HG03108 (cell line): Measurements from ENCODE around the gene GNG11.

Source experiments
- ATAC-seq: cut with Tn5 transposase; IDR thresholded peaks from one replicate; pipeline ENCODE4 v1.9.1; 2021; ENCODE audit warnings: moderate library complexity; ENCODE audit not compliant: unreplicated experiment

Gene GNG11

GRCh38 chr7:93921607-93922566 is at the start of gene GNG11:
TSS of gene GNG11 (plus strand) at chr7:93921735. CDS start at chr7:93922138, 403 bp downstream.
- peak; percentile 95 for ATAC-seq

- no peak for ATAC-seq
Measured at GRCh38 chr7:93873998-93874574, 47.4 kb upstream of the GNG11 start.

GRCh38 chr7:93877742-93878141 is 43.8 kb upstream of the GNG11 start:
- no peak for ATAC-seq

- no peak for ATAC-seq
Measured at GRCh38 chr7:93879356-93879755, 42.2 kb upstream of the GNG11 start.

GRCh38 chr7:93882468-93882867 is 39.1 kb upstream of the GNG11 start:
- no peak for ATAC-seq

GRCh38 chr7:93883078-93883916 is 38.2 kb upstream of the GNG11 start:
- no peak for ATAC-seq

- no peak for ATAC-seq
Measured at GRCh38 chr7:93883917-93884345, 37.6 kb upstream of the GNG11 start.

- no peak for ATAC-seq
Measured at GRCh38 chr7:93884541-93884940, 37.0 kb upstream of the GNG11 start.

GRCh38 chr7:93889261-93889660 is 32.3 kb upstream of the GNG11 start:
- no peak for ATAC-seq

GRCh38 chr7:93890041-93890463 is 31.5 kb upstream of the GNG11 start:
- ATAC-seq = peak; percentile 53

- peak; percentile 28 for ATAC-seq
Measured at GRCh38 chr7:93890464-93891068, 31.0 kb upstream of the GNG11 start, which contains the start of gene TFPI2. TSS of gene TFPI2 (minus strand) at chr7:93890753. CDS start at chr7:93890678, 75 bp downstream.

- no peak for ATAC-seq
Measured at GRCh38 chr7:93894426-93894825, 27.1 kb upstream of the GNG11 start.

- ATAC-seq = no peak
Measured at GRCh38 chr7:93894966-93895640, 26.4 kb upstream of the GNG11 start.

GRCh38 chr7:93895859-93896600 is 25.5 kb upstream of the GNG11 start:
- ATAC-seq = no peak

- no peak for ATAC-seq
Measured at GRCh38 chr7:93897680-93898079, 23.9 kb upstream of the GNG11 start.

- ATAC-seq = no peak
Measured at GRCh38 chr7:93902777-93903423, 18.6 kb upstream of the GNG11 start.

GRCh38 chr7:93906267-93906666 is 15.3 kb upstream of the GNG11 start, which contains the start of gene GNGT1:
TSS of gene GNGT1 (plus strand) at chr7:93906567. CDS start at chr7:93906747, 180 bp downstream.
- no peak for ATAC-seq

- no peak for ATAC-seq
Measured at GRCh38 chr7:93910076-93910994, 11.2 kb upstream of the GNG11 start.
